GM10266 (cell line): ENCODE results near the gene COL4A3.
"Not testable (repeated sequence)": the region's sequence is repeated elsewhere in the genome, so short reads cannot be mapped to it uniquely, and the experiment has no call there.

Experiments used
- DNase-seq: peaks from one replicate; pipeline ENCODE4 v3.0.0; 2012; ENCODE audit errors: extremely low spot score
- CTCF ChIP-seq: IDR thresholded peaks from 2 replicates; pipeline ENCODE4 v1.5.1; 2012; ENCODE audit warnings: mild to moderate bottlenecking, low read depth; ENCODE audit not compliant: control insufficient read depth, insufficient read depth; ENCODE audit errors: missing control alignments

The COL4A3 gene

GRCh38 chr2:227206406-227206805 is 42.0 kb downstream of the COL4A3 start:
- DNase-seq: no peak
- TF ChIP-seq CTCF: no peak

GRCh38 chr2:227207573-227207972 is 43.1 kb downstream of the COL4A3 start:
- no peak for DNase-seq
- TF ChIP-seq CTCF: no peak

- TF ChIP-seq CTCF: no peak
- no peak for DNase-seq
Measured at GRCh38 chr2:227214622-227215041, 50.2 kb downstream of the COL4A3 start.

- DNase-seq: no peak
Measured at GRCh38 chr2:227219312-227220105, 55.1 kb downstream of the COL4A3 start.

GRCh38 chr2:227221120-227221519 is 56.7 kb downstream of the COL4A3 start:
- no peak for DNase-seq
- no peak for TF ChIP-seq CTCF

More at GRCh38 chr2:227219312-227220105, 55.1 kb downstream of the COL4A3 start:
- no peak for TF ChIP-seq CTCF

GRCh38 chr2:227222292-227222691 is 57.9 kb downstream of the COL4A3 start:
- no peak for DNase-seq
- TF ChIP-seq CTCF: no peak

- DNase-seq: not testable (repeated sequence)
Measured at GRCh38 chr2:227225641-227226040, 61.2 kb downstream of the COL4A3 start.
